CD4-positive, alpha-beta T cell treated with Interleukin-2 at 100 ng/mL for 4 hours (primary cell): ENCODE measurements around the gene TTC7B.

ENCODE experiments used
- DNase-seq: peaks from one replicate; pipeline ENCODE4 v3.0.0-alpha.2; 2020; ENCODE audit warnings: low spot score

TTC7B gene

GRCh38 chr14:90487462-90487861 is 328.8 kb downstream of the TTC7B start:
- DNase-seq: no peak

DNA sequence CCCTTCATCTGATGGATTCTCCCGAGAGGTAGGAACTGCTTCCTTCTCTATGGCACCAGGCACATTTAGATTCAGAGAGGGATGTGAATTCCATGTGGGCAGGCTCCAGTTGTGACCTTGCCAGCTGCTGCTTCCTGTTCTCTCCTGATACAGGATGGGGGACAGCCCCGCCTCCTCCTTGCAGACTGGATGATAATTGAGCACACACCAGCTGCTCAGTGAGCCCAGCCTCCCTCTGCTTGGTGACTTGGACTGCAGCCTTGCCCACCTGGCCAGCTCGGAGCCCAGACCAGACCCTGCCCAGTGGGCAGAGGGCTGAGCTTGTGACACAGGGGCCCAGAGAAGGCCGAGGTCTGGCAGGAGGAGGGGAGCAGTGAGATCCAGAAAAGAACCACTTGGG is 329.2 kb downstream of the TTC7B start:
- DNase-seq: no peak

- no peak for DNase-seq
Observed at GRCh38 chr14:90484291-90484690, 331.9 kb downstream of the TTC7B start.

DNA sequence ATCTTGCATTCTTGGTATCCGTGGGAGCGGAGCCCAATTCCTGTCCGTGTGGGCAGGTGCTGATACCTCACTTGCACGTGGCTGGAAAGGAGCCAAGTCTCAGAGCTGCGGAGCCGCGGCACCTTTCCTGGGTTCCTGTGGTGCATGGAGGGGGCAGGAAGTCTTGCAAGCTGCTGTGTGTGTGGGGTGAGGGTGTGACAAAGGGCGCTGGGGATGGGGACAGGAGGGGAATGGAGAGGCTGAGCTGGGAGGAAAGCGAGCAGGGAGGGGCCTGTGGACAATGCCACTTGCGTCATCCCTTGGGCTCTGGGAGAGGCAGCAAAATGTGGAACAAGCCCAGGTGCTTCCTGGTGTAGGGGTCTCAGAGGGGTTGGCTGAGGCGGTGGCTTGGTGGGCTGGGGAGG is 332.7 kb downstream of the TTC7B start:
- peak; percentile 6 for DNase-seq

DNA sequence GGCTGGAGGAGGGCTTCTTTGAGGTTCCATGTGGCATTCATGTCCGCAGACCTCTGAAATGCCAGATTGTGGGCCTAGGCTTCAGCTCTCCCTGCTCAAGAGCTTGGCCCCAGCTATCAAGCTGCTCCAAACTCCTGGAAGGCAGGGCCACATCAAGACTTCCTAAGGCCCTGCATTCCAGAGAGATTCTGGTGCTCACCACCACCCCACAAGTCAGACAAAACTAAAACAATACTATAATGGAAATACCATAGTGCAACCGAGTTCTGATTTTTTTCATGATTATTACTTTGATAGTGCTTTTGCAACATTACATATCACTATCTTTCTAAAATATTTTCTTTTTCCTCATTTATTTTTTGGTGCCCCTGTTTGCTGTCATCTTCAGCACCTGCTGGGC is 333.1 kb downstream of the TTC7B start:
- no peak for DNase-seq

DNA sequence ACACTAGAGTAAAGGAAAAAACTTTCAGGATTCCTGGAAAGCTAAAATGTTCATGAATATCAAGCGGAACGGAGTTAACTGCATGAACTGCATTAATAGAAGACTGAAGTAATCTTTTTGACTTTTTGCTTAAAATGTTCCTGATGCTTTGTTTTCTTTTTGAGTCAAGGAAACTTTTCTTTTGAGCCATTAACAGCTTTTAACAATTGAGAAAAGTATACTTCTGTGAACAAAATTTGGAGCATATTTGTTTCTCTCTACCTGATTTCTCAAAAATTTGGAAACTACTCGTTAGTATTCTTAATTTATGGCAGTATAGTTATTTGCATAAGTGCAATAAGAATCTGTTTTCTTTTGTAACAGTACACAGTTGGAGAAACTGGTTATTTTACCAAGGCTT is 340.9 kb downstream of the TTC7B start:
- DNase-seq: no peak
